K562 (cell line): ENCODE measurements around the gene SOX18. TPM values are rescaled to one million over a fixed set of nuclear protein-coding genes. Genes with fewer than 3 reads are reported as not detected.
A peak's percentile ranks its signal among the peaks of the same experiment; 100 is the strongest.

Experiments
- ATAC-seq: fragments of 200-7000 bp; cut with Tn5 transposase; 3 replicates; pipeline ENCODE4 v1.9.1; 2020; ENCODE audit warnings: moderate library complexity
- BruUV-seq: library from RNA; stranded (reverse); fragments of 400-500 nt; replicated peaks from 2 replicates; lab custom pipeline; 2021; lab: Mats Ljungman, UMichigan
- CTCF ChIA-PET: fragments of 300-600 bp; formaldehyde crosslinking; extraction: SDS; loops from one replicate; lab custom pipeline; 2021; ENCODE audit warnings: low intra/inter-chr PET ratio; lab: Yijun Ruan, JAX
- POLR2A ChIA-PET: fragments of 300-600, 350-650 bp; sonication (Branson Sonifier 250); formaldehyde crosslinking; extraction: SDS; loops from one replicate; lab custom pipeline; 2021; ENCODE audit warnings: antibody characterized with exemption, inconsistent platforms; lab: Yijun Ruan, JAX
- DNase-seq, 4 experiments: peaks; one replicate each; pipeline versions ENCODE4 v3.0.0 to v3.0.0-alpha.2; 2011 to 2018; ENCODE audit warnings: low spot score in 3 of 4, mixed read lengths in 3 of 4; ENCODE audit errors: extremely low read depth in 1 of 4
- FAIRE-seq: peaks from 2 replicates; lab custom pipeline; 2011; peaks lifted over from hg19 to GRCh38; lab: Jason Lieb, UNC
- H2AFZ ChIP-seq: 2 replicates; pipeline ENCODE4 v1.6.0; 2011; ENCODE audit warnings: low read depth, low read length, control low read depth, inconsistent platforms
- H3K27ac ChIP-seq: fragments of 200-600 bp; 3 replicates; pipeline ENCODE4 v1.8.0; 2011; ENCODE audit warnings: low read depth, mild to moderate bottlenecking, control low read depth, inconsistent platforms, low read length, moderate library complexity, mixed read lengths; ENCODE audit errors: extremely low read depth
- H3K27me3 ChIP-seq, 2 experiments: fragments of 300-600 bp in 1 of 2; 2 replicates in 1 of 2; 3 replicates in 1 of 2; pipeline versions ENCODE4 v1.6.0 to v1.8.0; 2011; ENCODE audit warnings: inconsistent platforms in 2 of 2, low read length in 2 of 2, mild to moderate bottlenecking in 1 of 2, mixed read lengths in 1 of 2, moderate library complexity in 1 of 2; ENCODE audit not compliant: control insufficient read depth in 2 of 2, insufficient read depth in 2 of 2
- H3K36me3 ChIP-seq: fragments of 300-600 bp; 3 replicates; pipeline ENCODE4 v1.8.0; 2011; ENCODE audit warnings: mild to moderate bottlenecking, low read length, inconsistent platforms; ENCODE audit not compliant: control insufficient read depth, insufficient read depth
- H3K4me1 ChIP-seq, 2 experiments: fragments of 200-600 bp in 1 of 2; replicated peaks in 1 of 2; 2 replicates in 1 of 2; 3 replicates in 1 of 2; pipeline versions ENCODE4 v1.5.1 to v1.8.0; 2011; ENCODE audit warnings: inconsistent platforms in 2 of 2, low read length in 2 of 2, mild to moderate bottlenecking in 1 of 2, mixed read lengths in 1 of 2, moderate library complexity in 1 of 2; ENCODE audit not compliant: control insufficient read depth in 2 of 2, insufficient read depth in 2 of 2
- H3K4me2 ChIP-seq: 2 replicates; pipeline ENCODE4 v1.6.1; 2011; ENCODE audit warnings: low read length, control low read depth, inconsistent platforms, mixed read lengths; ENCODE audit not compliant: insufficient read depth
- H3K4me3 ChIP-seq: fragments of 200-600 bp; sonication (generic), shearing (Covaris generic); 2 replicates; pipeline ENCODE4 v1.5.1; 2016; ENCODE audit warnings: control low read depth, inconsistent platforms
- H3K79me2 ChIP-seq: fragments of 200-600 bp; 3 replicates; pipeline ENCODE4 v1.8.0; 2011; ENCODE audit warnings: low read length, inconsistent platforms; ENCODE audit not compliant: control insufficient read depth, insufficient read depth
- H3K9ac ChIP-seq, 2 experiments: 2 replicates each; pipeline versions ENCODE4 v1.6.0 to v1.6.1; 2011; ENCODE audit warnings: low read depth in 2 of 2, low read length in 2 of 2, control low read depth in 1 of 2, inconsistent platforms in 1 of 2, mild to moderate bottlenecking in 1 of 2, mixed read lengths in 1 of 2; ENCODE audit not compliant: insufficient read depth in 1 of 2
- H3K9me1 ChIP-seq: one replicate; pipeline ENCODE4 v1.6.0; 2011; ENCODE audit warnings: inconsistent platforms, mild to moderate bottlenecking, low read length, moderate library complexity; ENCODE audit not compliant: control insufficient read depth, insufficient read depth
- H3K9me3 ChIP-seq: replicated peaks from 2 replicates; pipeline ENCODE4 v1.5.1; 2011; ENCODE audit warnings: low read depth, low read length, inconsistent platforms; ENCODE audit not compliant: control insufficient read depth, insufficient read depth
- H4K20me1 ChIP-seq: replicated peaks from 2 replicates; pipeline ENCODE4 v1.6.1; 2011; ENCODE audit warnings: low read length, inconsistent platforms, mixed read lengths; ENCODE audit not compliant: control insufficient read depth, insufficient read depth
- HNRNPLL ChIP-seq: fragments of 200-400 bp; formaldehyde crosslinking; IDR thresholded peaks from 2 replicates; pipeline ENCODE4 v1.6.1; 2017; ENCODE audit warnings: low read length, low read depth, mild to moderate bottlenecking; ENCODE audit not compliant: poor library complexity, severe bottlenecking
- RBM22 ChIP-seq: fragments of 200-400 bp; formaldehyde crosslinking; IDR thresholded peaks from 2 replicates; pipeline ENCODE4 v1.6.1; 2018; ENCODE audit warnings: low read length, low read depth; ENCODE audit not compliant: poor library complexity, severe bottlenecking
- TOE1 ChIP-seq, 2 experiments: fragments of 450-650 bp in 1 of 2; sonication (generic) in 1 of 2; formaldehyde crosslinking in 1 of 2; IDR thresholded peaks; 2 replicates each; pipeline versions ENCODE4 v1.7.1 to v1.8.0; 2016 to 2022; ENCODE audit warnings: borderline replicate concordance in 2 of 2, mild to moderate bottlenecking in 2 of 2, antibody characterized with exemption in 1 of 2, inconsistent platforms in 1 of 2, low read depth in 1 of 2, missing genetic modification reagents in 1 of 2, moderate library complexity in 1 of 2
- WGBS: fragments of 100-300 bp; shearing (Covaris generic); methylation state at CpG from one replicate; pipeline ENCODE4 v1.1.6; 2016; ENCODE audit warnings: low coverage, mixed read lengths; ENCODE audit not compliant: insufficient coverage; ENCODE audit errors: missing lambda C conversion rate; 5-methylcytosine and 5-hydroxymethylcytosine counted together
- in situ Hi-C: fragments of 300-500 bp; cut with MboI; formaldehyde crosslinking; loops from 4 replicates; pipeline ENCODE4 v1.15.0; 2018; ENCODE audit warnings: inconsistent platforms, mixed read lengths
- intact Hi-C: fragments of 100-400 bp; cut with micrococcal nuclease; formaldehyde crosslinking; loops from 2 replicates; pipeline ENCODE4 v1.14.2; 2022
- polyA plus RNA-seq, 8 experiments: library from polyadenylated mRNA; depleted of rRNA in 4 of 8; stranded (reverse) in 5 of 8; unstranded in 3 of 8; fragments of >200 nt; fragmentation: Nextera tagmentation in 2 of 8; fragmentation: Illumina TruSeq in 1 of 8; extraction: Ambion mirVana in 2 of 8; extraction: Trizol in 1 of 8; gene quantifications; 2 replicates each; pipeline versions ENCODE4 v1.2.1 to v1.2.3, GENCODE V29; 2011 to 2014; ENCODE audit warnings: inconsistent platforms in 1 of 8, missing spikeins in 1 of 8
- total RNA-seq, 7 experiments: library from RNA; depleted of rRNA in 6 of 7; stranded (reverse); fragments of >200 nt in 6 of 7; fragmentation: Illumina TruSeq in 2 of 7; extraction: Trizol in 2 of 7; gene quantifications; 2 replicates each; pipeline versions ENCODE4 v1.2.1 to v1.2.3, GENCODE V29; 2011 to 2021; ENCODE audit warnings: low replicate concordance in 1 of 7
- TF ChIP-seq, protein P1 (sequence below): sonication (generic); formaldehyde crosslinking; IDR thresholded peaks from 2 replicates; pipeline ENCODE4 v1.8.1; 2023; ENCODE audit warnings: mild to moderate bottlenecking, missing genetic modification reagents

SOX18 gene
- total and polyA plus RNA-seq, 9 of the 15 experiments (the other 6 are each of a cell fraction or from before 2014, with no cell fraction given) = 0.15 to 19.8 (median 0.33) TPM

DNA sequence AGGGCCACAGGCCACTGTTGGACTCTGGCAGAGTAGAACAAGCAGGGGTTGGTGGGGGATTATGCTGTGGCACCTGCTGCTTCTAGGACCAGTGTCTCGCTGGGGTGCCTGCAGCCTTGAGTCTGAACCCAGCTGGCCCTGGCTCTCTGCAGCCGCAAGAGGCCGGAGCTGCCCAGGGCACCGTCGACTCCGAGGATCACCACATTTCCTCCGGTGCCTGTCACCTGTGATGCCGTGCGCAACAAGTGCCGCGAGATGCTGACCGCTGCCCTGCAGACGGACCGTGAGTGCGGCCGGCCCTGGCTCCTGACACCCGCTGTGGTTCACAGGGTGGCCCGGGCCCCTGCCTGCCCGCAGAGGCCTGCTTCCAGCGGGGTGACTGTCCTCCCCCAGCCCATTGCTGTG, 19.8 kb upstream of the SOX18 start:
- H3K9me3 ChIP-seq = no peaks in the 10 kb centered on the region
- no peaks in the 10 kb centered on the region for H3K79me2 ChIP-seq
- no peaks in the 10 kb centered on the region for H3K27me3 ChIP-seq
- peaks cover 24 to 93% of the 10 kb centered on the region in 2 experiments for H3K4me1 ChIP-seq
- H3K36me3 ChIP-seq = peaks cover 7% of the 10 kb centered on the region; the same call in 1 of the 3 replicates
- no peak for ATAC-seq
- no peak overlapping the region for H3K4me3 ChIP-seq
- WGBS = 63% methylated on average over 20 of the region's 20 CpGs
- TF ChIP-seq TOE1 (IDR thresholded peaks at IDR 0.05; ENCODE audit: borderline replicate concordance) (no peak), TOE1 (CRISPR knock-in tag; IDR thresholded peaks at IDR 0.05; ENCODE audit: borderline replicate concordance, low read depth) (no peak), RBM22 (peak; percentile 16), HNRNPLL (no peak)
- TF ChIP-seq, protein P1, sequence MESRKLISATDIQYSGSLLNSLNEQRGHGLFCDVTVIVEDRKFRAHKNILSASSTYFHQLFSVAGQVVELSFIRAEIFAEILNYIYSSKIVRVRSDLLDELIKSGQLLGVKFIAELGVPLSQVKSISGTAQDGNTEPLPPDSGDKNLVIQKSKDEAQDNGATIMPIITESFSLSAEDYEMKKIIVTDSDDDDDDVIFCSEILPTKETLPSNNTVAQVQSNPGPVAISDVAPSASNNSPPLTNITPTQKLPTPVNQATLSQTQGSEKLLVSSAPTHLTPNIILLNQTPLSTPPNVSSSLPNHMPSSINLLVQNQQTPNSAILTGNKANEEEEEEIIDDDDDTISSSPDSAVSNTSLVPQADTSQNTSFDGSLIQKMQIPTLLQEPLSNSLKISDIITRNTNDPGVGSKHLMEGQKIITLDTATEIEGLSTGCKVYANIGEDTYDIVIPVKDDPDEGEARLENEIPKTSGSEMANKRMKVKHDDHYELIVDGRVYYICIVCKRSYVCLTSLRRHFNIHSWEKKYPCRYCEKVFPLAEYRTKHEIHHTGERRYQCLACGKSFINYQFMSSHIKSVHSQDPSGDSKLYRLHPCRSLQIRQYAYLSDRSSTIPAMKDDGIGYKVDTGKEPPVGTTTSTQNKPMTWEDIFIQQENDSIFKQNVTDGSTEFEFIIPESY = peak; percentile 58; the same call in 1 of the 2 replicates
- TF ChIP-seq, all 486 proteins: peak for 2
- H3K9ac ChIP-seq = peak overlapping the region in 1 of 2 experiments; percentile 14; a peak in 1 of 4 replicates
- ChIA-PET CTCF (no interaction called here), POLR2A (interaction anchor here (0.6 kb wide), 1 partner anchor 999 kb away, joined by 3 read pairs; no protein-coding TSS in a partner anchor)
- H4K20me1 ChIP-seq = no peaks in the 10 kb centered on the region
- H3K4me2 ChIP-seq = no peak overlapping the region
- peaks cover 3% of the 10 kb centered on the region for H3K9me1 ChIP-seq
- H2AFZ ChIP-seq = no peak overlapping the region
- DNase-seq = no peak
- intact Hi-C loops (no loop called here), in situ Hi-C loops (no loop called here)
- H3K27ac ChIP-seq = no peak overlapping the region
- BruUV-seq = no TSS peak
- no peak for FAIRE-seq
